Measurements from ENCODE around the gene GFRA4.

The GFRA4 gene

GRCh38 chr20:3671986-3672546, 8.9 kb upstream of the GFRA4 start:
- peaks cover 0 to 69% (median 67%) of the 10 kb centered on the region in 3 donors for H3K36me3 ChIP-seq
- DNase-seq, result no peak
- H3K4me3 ChIP-seq, result no peak overlapping the region
- no peak overlapping the region for H3K27ac ChIP-seq
- H3K4me1 ChIP-seq, result peaks cover 0 to 16% (median 5%) of the 10 kb centered on the region in 4 donors
- peaks cover 0 to 4% of the 10 kb centered on the region in 2 donors for H3K27me3 ChIP-seq
- no peaks in the 10 kb centered on the region for H3K9me3 ChIP-seq
- TF ChIP-seq CTCF (IDR thresholded peaks at IDR 0.05), result no peak
- intact Hi-C loops (cut with DNase I; ENCODE audit: low total_unique reads), result loop anchor here (10.0 kb wide), 1 partner anchor 173 kb away; the partner anchor contains the start of gene MAVS

GRCh38 chr20:3670945-3671344, 7.7 kb upstream of the GFRA4 start:
- no peak overlapping the region for H3K4me3 ChIP-seq
- intact Hi-C loops (cut with DNase I; ENCODE audit: low total_unique reads), result loop anchor here (10.0 kb wide), 1 partner anchor 174 kb away; the partner anchor contains the start of gene MAVS
- no peaks in the 10 kb centered on the region for H3K9me3 ChIP-seq
- H3K27me3 ChIP-seq, result peaks cover 0 to 4% of the 10 kb centered on the region in 2 donors
- no peak overlapping the region for H3K27ac ChIP-seq
- TF ChIP-seq CTCF (IDR thresholded peaks at IDR 0.05), result no peak
- no peak for DNase-seq
- peaks cover 0 to 69% (median 67%) of the 10 kb centered on the region in 3 donors for H3K36me3 ChIP-seq
- H3K4me1 ChIP-seq, result peaks cover 0 to 10% (median 0%) of the 10 kb centered on the region in 4 donors

GRCh38 chr20:3670511-3670910, 7.3 kb upstream of the GFRA4 start:
- Histone ChIP-seq H3K4me3 (no peak overlapping the region), H3K36me3 (peaks cover 0 to 69% (median 67%) of the 10 kb centered on the region in 3 donors), H3K27me3 (peaks cover 0 to 4% of the 10 kb centered on the region in 2 donors), H3K27ac (no peak overlapping the region), H3K4me1 (peaks cover 0 to 10% (median 0%) of the 10 kb centered on the region in 4 donors), H3K9me3 (no peaks in the 10 kb centered on the region)
- intact Hi-C loops (cut with DNase I; ENCODE audit: low total_unique reads), result loop anchor here (10.0 kb wide), 1 partner anchor 174 kb away; the partner anchor contains the start of gene MAVS
- no peak for TF ChIP-seq CTCF (IDR thresholded peaks at IDR 0.05)
- no peak for DNase-seq

- peaks cover 0 to 4% of the 10 kb centered on the region in 2 donors for H3K27me3 ChIP-seq
Measured at GRCh38 chr20:3669710-3670367, 6.6 kb upstream of the GFRA4 start.

More at GRCh38 chr20:3669710-3670367, 6.6 kb upstream of the GFRA4 start:
- no peak for DNase-seq
- Histone ChIP-seq H3K4me3 (no peak overlapping the region), H3K9me3 (no peaks in the 10 kb centered on the region), H3K36me3 (peaks cover 0 to 62% (median 62%) of the 10 kb centered on the region in 3 donors), H3K4me1 (peaks cover 0 to 10% (median 0%) of the 10 kb centered on the region in 4 donors), H3K27ac (no peak overlapping the region)
- no peak for TF ChIP-seq CTCF (IDR thresholded peaks at IDR 0.05)
- intact Hi-C loops (cut with DNase I; ENCODE audit: low total_unique reads), result loop anchor here (10.0 kb wide), 1 partner anchor 175 kb away; the partner anchor contains the start of gene MAVS

Data from tibial artery (tissue), 4 donors.